GM12891 (cell line): ENCODE data around the gene RYR1.

Experiments
- DNase-seq: peaks from one replicate; pipeline ENCODE4 v3.0.0; 2011; ENCODE audit warnings: low spot score; ENCODE audit not compliant: insufficient read length
- FAIRE-seq: peaks from 2 replicates; lab custom pipeline; 2011; peaks lifted over from hg19 to GRCh38; lab: Jason Lieb, UNC
- PAX5 ChIP-seq: IDR thresholded peaks from 2 replicates; pipeline ENCODE4 v1.6.1; 2011; ENCODE audit warnings: low read length, moderate library complexity, mild to moderate bottlenecking; ENCODE audit not compliant: insufficient read depth, severe bottlenecking
- POLR2A ChIP-seq: IDR thresholded peaks from 2 replicates; pipeline ENCODE4 v1.6.1; 2011; ENCODE audit warnings: low read depth, low read length, control low read depth
- POLR2AphosphoS5 ChIP-seq: IDR thresholded peaks from 2 replicates; pipeline ENCODE4 v1.6.1; 2011; ENCODE audit warnings: low read depth, low read length, control low read depth
- POU2F2 ChIP-seq: IDR thresholded peaks from 2 replicates; pipeline ENCODE4 v1.6.1; 2011; ENCODE audit warnings: low read depth, mild to moderate bottlenecking, control low read depth, low read length, moderate library complexity
- SPI1 ChIP-seq: IDR thresholded peaks from 2 replicates; pipeline ENCODE4 v1.6.1; 2011; ENCODE audit warnings: low read depth, low read length, control low read depth
- TAF1 ChIP-seq: IDR thresholded peaks from 2 replicates; pipeline ENCODE4 v1.6.1; 2011; ENCODE audit warnings: low read depth, low read length, control low read depth

RYR1 gene

DNA sequence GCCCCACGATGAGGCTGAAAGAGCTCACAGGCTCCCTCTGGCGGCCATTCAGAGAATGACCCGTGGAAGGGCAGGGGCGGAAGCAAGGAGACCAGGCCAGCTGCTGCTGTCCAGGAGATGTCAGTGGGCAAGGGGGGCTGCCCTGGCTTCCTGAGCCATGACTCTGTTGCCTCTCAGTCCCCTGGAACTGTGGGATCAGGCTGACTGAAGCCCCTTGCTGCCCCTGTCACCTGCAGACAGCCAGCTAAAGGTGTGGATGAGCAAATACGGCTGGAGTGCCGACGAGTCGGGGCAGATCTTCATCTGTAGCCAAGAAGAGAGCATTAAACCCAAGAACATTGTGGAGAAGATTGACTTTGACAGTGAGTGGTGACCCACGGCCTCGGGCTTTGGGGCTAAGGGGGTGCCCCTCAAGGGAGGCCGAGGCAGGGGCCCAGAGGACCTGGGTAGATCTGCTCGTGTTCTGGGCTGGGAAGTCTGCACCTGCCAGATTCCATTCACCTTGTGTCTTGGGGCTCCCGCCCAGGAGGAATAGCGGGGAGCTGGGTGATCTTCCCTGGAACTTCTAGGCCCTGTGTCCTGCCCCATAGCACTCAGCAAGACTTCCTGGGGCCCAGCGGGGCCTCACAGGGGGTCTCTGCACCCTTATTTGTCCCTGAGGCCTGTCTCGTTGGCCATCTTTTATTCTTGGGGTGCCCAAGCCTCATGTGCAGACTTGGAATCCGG lies 201.4 kb downstream of the RYR1 start:
- peak; percentile 63 for DNase-seq
- TF ChIP-seq PAX5 (no peak), POU2F2 (peak; percentile 27; the same call in 1 of the 2 replicates), TAF1 (no peak), POLR2AphosphoS5 (0 out of 2 replicates have a peak, but pooled peaks have one; percentile 28), POLR2A (no peak), SPI1 (0 out of 2 replicates have a peak, but pooled peaks have one; percentile 10)

DNA sequence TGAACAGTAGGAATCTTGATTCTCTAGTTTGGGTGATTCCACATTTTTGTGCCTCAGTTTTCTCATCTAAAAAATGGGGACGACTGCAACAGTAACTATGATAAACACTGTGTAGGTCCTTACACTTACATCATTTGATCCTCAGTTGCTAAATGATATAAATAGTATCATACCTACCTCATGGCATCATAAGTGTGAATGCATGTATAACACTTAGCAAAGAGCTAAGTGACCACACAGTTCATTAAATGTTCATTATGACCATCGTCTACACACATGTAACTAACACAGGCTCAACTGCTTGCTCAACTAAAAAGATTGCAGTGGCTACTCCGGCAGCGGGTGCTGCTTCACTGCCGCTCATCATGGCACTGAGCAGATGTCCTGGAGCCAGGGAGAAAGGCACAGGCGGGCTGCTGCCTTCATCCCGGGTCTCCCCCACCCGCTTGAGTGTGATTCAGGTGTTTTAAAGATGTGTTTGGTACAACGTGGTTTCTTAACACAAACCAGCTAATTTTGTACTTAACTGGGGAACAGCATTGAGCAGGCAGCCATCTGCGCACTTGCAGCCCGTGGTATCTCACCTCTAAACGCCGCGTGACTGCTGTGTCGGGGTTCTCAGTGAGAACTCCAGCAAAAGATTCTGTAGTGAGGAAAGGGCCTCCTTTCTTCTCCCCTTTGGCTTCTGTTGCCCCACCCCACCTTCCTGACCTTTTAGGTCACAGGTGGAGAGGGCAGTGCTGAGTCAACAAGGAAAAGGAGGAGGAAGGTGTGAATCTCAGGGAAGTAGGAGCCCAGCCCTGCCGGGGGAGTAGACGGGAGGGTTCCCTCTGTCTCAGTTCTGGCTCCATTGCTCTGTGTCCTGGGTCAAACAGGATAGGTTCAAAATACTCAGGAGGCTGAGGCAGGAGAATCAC lies 202.2 kb downstream of the RYR1 start:
- no peak for TF ChIP-seq POLR2A
- FAIRE-seq (no peak), DNase-seq (no peak)

More for the DNA sequence above, 201.4 kb downstream of the RYR1 start:
- no peak for FAIRE-seq
